OCI-LY3 (cell line): ENCODE measurements around the gene MT1H.

ENCODE experiments used
- H2AFZ ChIP-seq: fragments of 200-600, 300-600 bp; shearing (Covaris generic); 2 replicates; pipeline ENCODE4 v1.6.0; 2014; ENCODE audit warnings: antibody characterized with exemption, low read depth, low read length
- H3K27ac ChIP-seq: fragments of 200-600, 300-600 bp; sonication (generic); 2 replicates; pipeline ENCODE4 v1.5.1; 2014; ENCODE audit warnings: mild to moderate bottlenecking, low read length, moderate library complexity, mixed read lengths
- H3K27me3 ChIP-seq: fragments of 200-600, 300-600 bp; sonication (generic); 2 replicates; pipeline ENCODE4 v1.6.1; 2014; ENCODE audit warnings: low read depth, low read length, mixed read lengths
- H3K36me3 ChIP-seq: fragments of 200-600, 300-600 bp; sonication (generic); replicated peaks from 2 replicates; pipeline ENCODE3; 2014; ENCODE audit warnings: low read depth, low read length, mixed read lengths
- H3K4me1 ChIP-seq: fragments of 300-600, 200-600 bp; sonication (generic); 2 replicates; pipeline ENCODE4 v1.6.1; 2014; ENCODE audit warnings: low read length, mixed read lengths
- H3K4me2 ChIP-seq: fragments of 200-600, 300-600 bp; sonication (generic); 2 replicates; pipeline ENCODE4 v1.6.1; 2014; ENCODE audit warnings: low read length, mixed read lengths
- H3K4me3 ChIP-seq: fragments of 300-600, 200-600 bp; sonication (generic); 2 replicates; pipeline ENCODE4 v1.5.1; 2014; ENCODE audit warnings: antibody characterized with exemption, mild to moderate bottlenecking, low read length, moderate library complexity
- H3K79me2 ChIP-seq: fragments of 300-600, 200-600 bp; shearing (Covaris generic); 2 replicates; pipeline ENCODE4 v1.6.1; 2014; ENCODE audit warnings: mild to moderate bottlenecking, low read length, mixed read lengths
- H3K9ac ChIP-seq: fragments of 300-600, 200-600 bp; shearing (Covaris generic); 2 replicates; pipeline ENCODE4 v1.6.0; 2014; ENCODE audit warnings: mild to moderate bottlenecking, low read length, moderate library complexity
- H3K9me3 ChIP-seq: fragments of 200-600, 300-600 bp; shearing (Covaris generic); 2 replicates; pipeline ENCODE4 v1.6.1; 2014; ENCODE audit warnings: low read length, mixed read lengths; ENCODE audit not compliant: insufficient read depth
- H4K20me1 ChIP-seq: fragments of 200-600, 300-600 bp; sonication (generic); 2 replicates; pipeline ENCODE4 v1.6.1; 2016; ENCODE audit warnings: low read length, mixed read lengths; ENCODE audit not compliant: insufficient read depth
- CTCF ChIP-seq: fragments of 200-600, 300-600 bp; sonication (generic); IDR thresholded peaks from 2 replicates; pipeline ENCODE4 v1.5.1; 2014; ENCODE audit warnings: antibody characterized with exemption, low read length, low read depth
- EZH2phosphoT487 ChIP-seq: fragments of 200-600 bp; shearing (Covaris generic); IDR thresholded peaks from 2 replicates; pipeline ENCODE4 v1.6.1; 2018; ENCODE audit warnings: antibody characterized with exemption, mixed run types, low read depth

The MT1H gene

GRCh38 chr16:56637814-56638750 lies 31.5 kb upstream of the MT1H start, which contains the start of gene MT1A:
TSS of gene MT1A (plus strand) at chr16:56638666. CDS start at chr16:56638739, 73 bp downstream.
- H2AFZ ChIP-seq = no peak within 1 kb of the TSS
- peaks cover 45% of the 10 kb centered on the region for H3K27me3 ChIP-seq
- H4K20me1 ChIP-seq = no peaks in the 10 kb centered on the region
- TF ChIP-seq EZH2phosphoT487 (no peak), CTCF (no peak)
- H3K4me1 ChIP-seq = peaks cover 6% of the 10 kb centered on the region
- no peak within 1 kb of the TSS for H3K27ac ChIP-seq
- no peak within 1 kb of the TSS for H3K9ac ChIP-seq
- no peaks in the 10 kb centered on the region for H3K79me2 ChIP-seq
- H3K4me2 ChIP-seq = no peak within 1 kb of the TSS
- no peaks in the 10 kb centered on the region for H3K36me3 ChIP-seq
- H3K9me3 ChIP-seq = no peaks in the 10 kb centered on the region
- H3K4me3 ChIP-seq = no peak within 1 kb of the TSS

- Histone ChIP-seq H3K27me3 (peaks cover 38% of the 10 kb centered on the region), H3K27ac (no peak overlapping the region), H3K9me3 (no peaks in the 10 kb centered on the region), H3K4me3 (no peak overlapping the region), H3K4me2 (no peak overlapping the region), H3K79me2 (no peaks in the 10 kb centered on the region), H3K4me1 (peaks cover 11% of the 10 kb centered on the region), H4K20me1 (no peaks in the 10 kb centered on the region), H3K36me3 (no peaks in the 10 kb centered on the region), H3K9ac (no peak overlapping the region), H2AFZ (no peak overlapping the region)
- TF ChIP-seq CTCF (no peak), EZH2phosphoT487 (no peak)
Observed at GRCh38 chr16:56639045-56639444, 30.6 kb upstream of the MT1H start.

- no peaks in the 10 kb centered on the region for H3K36me3 ChIP-seq
- H3K79me2 ChIP-seq = no peaks in the 10 kb centered on the region
- H2AFZ ChIP-seq = no peak overlapping the region
- H3K9me3 ChIP-seq = no peaks in the 10 kb centered on the region
- no peak overlapping the region for H3K9ac ChIP-seq
- H3K27me3 ChIP-seq = peaks cover 36% of the 10 kb centered on the region
- H4K20me1 ChIP-seq = no peaks in the 10 kb centered on the region
- H3K4me1 ChIP-seq = peaks cover 13% of the 10 kb centered on the region
- H3K4me2 ChIP-seq = no peak overlapping the region
- H3K27ac ChIP-seq = no peak overlapping the region
- no peak for TF ChIP-seq CTCF
- TF ChIP-seq EZH2phosphoT487 = no peak
- H3K4me3 ChIP-seq = no peak overlapping the region
Observed at GRCh38 chr16:56640076-56640475, 29.5 kb upstream of the MT1H start.

- H3K36me3 ChIP-seq = no peaks in the 10 kb centered on the region
- H3K27me3 ChIP-seq = peaks cover 42% of the 10 kb centered on the region
Observed at GRCh38 chr16:56641166-56641565, 28.4 kb upstream of the MT1H start.

More at GRCh38 chr16:56641166-56641565, 28.4 kb upstream of the MT1H start:
- H3K4me3 ChIP-seq = no peak overlapping the region
- H3K9ac ChIP-seq = no peak overlapping the region
- no peak overlapping the region for H3K27ac ChIP-seq
- no peak overlapping the region for H2AFZ ChIP-seq
- no peak overlapping the region for H3K4me2 ChIP-seq
- H3K9me3 ChIP-seq = no peaks in the 10 kb centered on the region
- H3K4me1 ChIP-seq = peaks cover 13% of the 10 kb centered on the region
- no peaks in the 10 kb centered on the region for H3K79me2 ChIP-seq
- H4K20me1 ChIP-seq = no peaks in the 10 kb centered on the region
- TF ChIP-seq EZH2phosphoT487 = no peak
- no peak for TF ChIP-seq CTCF
